Stimulated activated CD8-positive, alpha-beta memory T cell treated with anti-CD3 and anti-CD28 coated beads, Interleukin-7, amount 100 ng/mL, for 4 hours (primary cell): ENCODE measurements around the gene PCNT.

Experiments
- DNase-seq, 2 donors: peaks; one replicate each; pipeline ENCODE4 v3.0.0-alpha.2; 2020; ENCODE audit warnings: low read depth in 2 of 2

PCNT gene

GRCh38 chr21:46480466-46480865 is 156.5 kb downstream of the PCNT start:
- no peak for DNase-seq

- no peak for DNase-seq
Measured at GRCh38 chr21:46482225-46482845, 158.4 kb downstream of the PCNT start.

- no peak for DNase-seq
Measured at GRCh38 chr21:46482846-46483231, 158.9 kb downstream of the PCNT start.

- DNase-seq: peak in 1 of 2 donors; percentile 5
Measured at GRCh38 chr21:46483300-46484295, 159.6 kb downstream of the PCNT start.

GRCh38 chr21:46486481-46487126 is 162.6 kb downstream of the PCNT start:
- no peak for DNase-seq

- DNase-seq: no peak
Measured at GRCh38 chr21:46489162-46489663, 165.3 kb downstream of the PCNT start.

- no peak for DNase-seq
Measured at GRCh38 chr21:46489800-46490199, 165.8 kb downstream of the PCNT start.

GRCh38 chr21:46491553-46491952 is 167.6 kb downstream of the PCNT start:
- no peak for DNase-seq

GRCh38 chr21:46492851-46493250 is 168.9 kb downstream of the PCNT start:
- no peak for DNase-seq

- DNase-seq: no peak
Measured at GRCh38 chr21:46493828-46494227, 169.9 kb downstream of the PCNT start.
